HL-60 (cell line): ENCODE results near the gene HPCAL1.

ENCODE experiments used
- DNase-seq, 2 experiments: peaks; one replicate each; pipeline ENCODE4 v3.0.0-alpha.2; 2010 to 2020; ENCODE audit warnings: low read depth in 1 of 2, low spot score in 1 of 2
- H3K27ac ChIP-seq: fragments of 250-450 bp; sonication (Bioruptor Pico); replicated peaks from 2 replicates; pipeline ENCODE4 v1.5.1; 2020; ENCODE audit warnings: mild to moderate bottlenecking, moderate library complexity
- H3K27me3 ChIP-seq: fragments of 250-450 bp; sonication (Bioruptor Pico); 2 replicates; pipeline ENCODE4 v1.5.1; 2021; ENCODE audit warnings: mild to moderate bottlenecking, moderate library complexity; ENCODE audit not compliant: insufficient read depth, poor library complexity, severe bottlenecking
- H3K4me3 ChIP-seq: replicated peaks from 2 replicates; pipeline ENCODE4 v1.5.1; 2011; ENCODE audit warnings: mild to moderate bottlenecking, control low read depth, low read length; ENCODE audit not compliant: insufficient read depth
- CTCF ChIP-seq: IDR thresholded peaks from one replicate; pipeline ENCODE4 v1.5.1; 2011; ENCODE audit warnings: low read length, control low read depth, inconsistent platforms; ENCODE audit not compliant: insufficient read depth
- GABPA ChIP-seq: IDR thresholded peaks from 2 replicates; pipeline ENCODE4 v1.6.1; 2012; ENCODE audit warnings: low read depth
- POLR2AphosphoS5 ChIP-seq: IDR thresholded peaks from 2 replicates; pipeline ENCODE4 v1.6.1; 2012; ENCODE audit warnings: low read depth
- REST ChIP-seq: IDR thresholded peaks from 2 replicates; pipeline ENCODE4 v1.6.1; 2012; ENCODE audit warnings: low read depth; ENCODE audit not compliant: insufficient replicate concordance
- SPI1 ChIP-seq: IDR thresholded peaks from 2 replicates; pipeline ENCODE4 v1.6.1; 2012; ENCODE audit warnings: low read depth, mild to moderate bottlenecking, borderline replicate concordance

The HPCAL1 gene

GRCh38 chr2:10419553-10420257 is 117.0 kb downstream of the HPCAL1 start:
- Histone ChIP-seq H3K27ac (no peak overlapping the region), H3K27me3 (no peaks in the 10 kb centered on the region), H3K4me3 (no peak overlapping the region)
- no peak for DNase-seq
- TF ChIP-seq POLR2AphosphoS5 (no peak), CTCF (no peak), REST (no peak)

GRCh38 chr2:10422251-10422650 is 119.5 kb downstream of the HPCAL1 start:
- DNase-seq = no peak
- TF ChIP-seq SPI1 (no peak), GABPA (no peak), REST (no peak), CTCF (no peak), POLR2AphosphoS5 (no peak)
- H3K27ac ChIP-seq = no peak overlapping the region
- H3K4me3 ChIP-seq = no peak overlapping the region
- no peaks in the 10 kb centered on the region for H3K27me3 ChIP-seq

- Histone ChIP-seq H3K4me3 (no peak overlapping the region), H3K27ac (no peak overlapping the region), H3K27me3 (no peaks in the 10 kb centered on the region)
- no peak for TF ChIP-seq SPI1
- TF ChIP-seq REST = no peak
- no peak for TF ChIP-seq POLR2AphosphoS5
- no peak for DNase-seq
Measured at GRCh38 chr2:10422732-10423399, 120.2 kb downstream of the HPCAL1 start.
